Activated gamma-delta T cell treated with Interleukin-2 at 50 U/mL for 16 hours (primary cell): ENCODE data around the gene SRPRA.

Source experiments
- DNase-seq: peaks from one replicate; pipeline ENCODE4 v3.0.0-alpha.2; 2020

Gene SRPRA

GRCh38 chr11:126226334-126227084, 42.2 kb downstream of the SRPRA start:
- no peak for DNase-seq

- DNase-seq = no peak
These were observed 43.4 kb downstream of the SRPRA start for GRCh38 chr11:126225295-126225665.

GRCh38 chr11:126224647-126225294, 43.9 kb downstream of the SRPRA start:
- no peak for DNase-seq

GRCh38 chr11:126219547-126219946, 49.1 kb downstream of the SRPRA start:
- DNase-seq = no peak

- DNase-seq = no peak
These were observed 51.2 kb downstream of the SRPRA start for GRCh38 chr11:126217491-126217890.

GRCh38 chr11:126216526-126217305, 52.0 kb downstream of the SRPRA start:
- no peak for DNase-seq

GRCh38 chr11:126214841-126215240, 53.9 kb downstream of the SRPRA start:
- no peak for DNase-seq

GRCh38 chr11:126214441-126214840, 54.3 kb downstream of the SRPRA start:
- DNase-seq = no peak
